PC-3 (cell line): Measurements from ENCODE around the gene MMP1.

ENCODE experiments used
- EZH2 ChIP-seq: fragments of 300-600 bp; sonication (generic); IDR thresholded peaks from one replicate; pipeline ENCODE4 v1.6.1; 2017; ENCODE audit warnings: antibody characterized with exemption, mild to moderate bottlenecking, low read length; ENCODE audit not compliant: unreplicated experiment
- EZH2phosphoT487 ChIP-seq: fragments of 300-600 bp; sonication (generic); IDR thresholded peaks from 2 replicates; pipeline ENCODE4 v1.6.1; 2018; ENCODE audit warnings: mild to moderate bottlenecking, antibody characterized with exemption, low read length, borderline replicate concordance
- TF ChIP-seq, protein P1 (sequence below): fragments of 300-600 bp; sonication (generic); conservative IDR thresholded peaks from 2 replicates; pipeline ENCODE4 v1.5.1; 2017; ENCODE audit warnings: antibody characterized with exemption, low read depth, mild to moderate bottlenecking, low read length

DNA sequence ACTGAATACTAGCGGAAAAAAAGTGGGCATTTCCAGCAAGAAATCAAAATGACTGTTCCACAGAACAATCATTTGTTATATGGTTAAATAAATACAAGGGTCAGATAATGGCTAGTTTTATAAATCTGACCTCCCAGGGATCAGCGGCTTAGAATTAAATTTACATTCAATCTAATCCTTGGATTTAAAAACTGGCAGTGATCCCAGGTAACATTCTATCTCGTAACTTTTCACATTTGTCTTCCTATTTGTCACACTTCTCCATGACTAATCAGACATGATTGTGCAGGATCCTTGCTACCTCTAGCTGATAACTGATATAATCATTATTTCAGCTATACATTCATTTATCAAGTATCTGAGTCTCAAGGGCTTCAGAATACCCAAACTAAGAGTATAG is 48.3 kb upstream of the MMP1 start:
- TF ChIP-seq EZH2: no peak
- TF ChIP-seq EZH2phosphoT487: no peak
- TF ChIP-seq, protein P1, sequence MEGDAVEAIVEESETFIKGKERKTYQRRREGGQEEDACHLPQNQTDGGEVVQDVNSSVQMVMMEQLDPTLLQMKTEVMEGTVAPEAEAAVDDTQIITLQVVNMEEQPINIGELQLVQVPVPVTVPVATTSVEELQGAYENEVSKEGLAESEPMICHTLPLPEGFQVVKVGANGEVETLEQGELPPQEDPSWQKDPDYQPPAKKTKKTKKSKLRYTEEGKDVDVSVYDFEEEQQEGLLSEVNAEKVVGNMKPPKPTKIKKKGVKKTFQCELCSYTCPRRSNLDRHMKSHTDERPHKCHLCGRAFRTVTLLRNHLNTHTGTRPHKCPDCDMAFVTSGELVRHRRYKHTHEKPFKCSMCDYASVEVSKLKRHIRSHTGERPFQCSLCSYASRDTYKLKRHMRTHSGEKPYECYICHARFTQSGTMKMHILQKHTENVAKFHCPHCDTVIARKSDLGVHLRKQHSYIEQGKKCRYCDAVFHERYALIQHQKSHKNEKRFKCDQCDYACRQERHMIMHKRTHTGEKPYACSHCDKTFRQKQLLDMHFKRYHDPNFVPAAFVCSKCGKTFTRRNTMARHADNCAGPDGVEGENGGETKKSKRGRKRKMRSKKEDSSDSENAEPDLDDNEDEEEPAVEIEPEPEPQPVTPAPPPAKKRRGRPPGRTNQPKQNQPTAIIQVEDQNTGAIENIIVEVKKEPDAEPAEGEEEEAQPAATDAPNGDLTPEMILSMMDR: no peak
